ENCODE measurements around the gene TMEM106C. TPM values are rescaled to one million over a fixed set of nuclear protein-coding genes. Genes with fewer than 3 reads are reported as not detected.
A peak's percentile ranks its signal among the peaks of the same experiment; 100 is the strongest.

The TMEM106C gene
- polyA plus RNA-seq, 1 experiment: 93.7 TPM

- Histone ChIP-seq H3K27ac (ENCODE audit: low read depth, low read length) (no peak within 1 kb of the TSS), H3K4me3 (ENCODE audit: low read depth, low read length) (peak within 1 kb of the TSS; percentile 25), H3K9me3 (ENCODE audit: control insufficient read depth, insufficient read depth, low read length) (no peaks in the 10 kb centered on the region; the same call in 1 of the 2 replicates), H3K27me3 (ENCODE audit: control insufficient read depth, insufficient read depth, low read length) (peaks cover 92% of the 10 kb centered on the region)
- ChIA-PET POLR2A (no interaction called here), CTCF (no interaction called here)
- TF ChIP-seq CTCF (IDR thresholded peaks at IDR 0.05; ENCODE audit: low read depth, low read length): no peak
- no peak for DNase-seq (ENCODE audit: low read depth, low spot score)
These were observed 40.9 kb downstream of the TMEM106C start, which contains the start of gene COL2A1 for GRCh38 chr12:48004053-48004941. Gene COL2A1, minus strand, starts transcription at chr12:48004476. Its CDS starts 155 bp downstream, at chr12:48004321.

GRCh38 chr12:48005001-48005749 is 41.8 kb downstream of the TMEM106C start:
- Histone ChIP-seq H3K27ac (ENCODE audit: low read depth, low read length) (no peak overlapping the region), H3K4me3 (ENCODE audit: low read depth, low read length) (no peak overlapping the region), H3K27me3 (ENCODE audit: control insufficient read depth, insufficient read depth, low read length) (peaks cover 91% of the 10 kb centered on the region), H3K9me3 (ENCODE audit: control insufficient read depth, insufficient read depth, low read length) (no peaks in the 10 kb centered on the region; the same call in 1 of the 2 replicates)
- no peak for TF ChIP-seq CTCF (IDR thresholded peaks at IDR 0.05; ENCODE audit: low read depth, low read length)
- POLR2A ChIA-PET: interaction anchor here (0.6 kb wide), 1 partner anchor 216 kb away, joined by 3 read pairs; no protein-coding TSS in a partner anchor
- no peak for DNase-seq (ENCODE audit: low read depth, low spot score)
- CTCF ChIA-PET: no interaction called here

- Histone ChIP-seq H3K27ac (ENCODE audit: low read depth, low read length) (no peak overlapping the region), H3K9me3 (ENCODE audit: control insufficient read depth, insufficient read depth, low read length) (no peaks in the 10 kb centered on the region; the same call in 1 of the 2 replicates), H3K27me3 (ENCODE audit: control insufficient read depth, insufficient read depth, low read length) (peaks cover 91% of the 10 kb centered on the region), H3K4me3 (ENCODE audit: low read depth, low read length) (no peak overlapping the region)
- ChIA-PET CTCF (no interaction called here), POLR2A (no interaction called here)
- no peak for DNase-seq (ENCODE audit: low read depth, low spot score)
- TF ChIP-seq CTCF (IDR thresholded peaks at IDR 0.05; ENCODE audit: low read depth, low read length): no peak
These were observed 42.3 kb downstream of the TMEM106C start for GRCh38 chr12:48005750-48006021.

- POLR2A ChIA-PET: no interaction called here
These were observed 43.8 kb downstream of the TMEM106C start for GRCh38 chr12:48007206-48007605.

More at GRCh38 chr12:48007206-48007605, 43.8 kb downstream of the TMEM106C start:
- peaks cover 86% of the 10 kb centered on the region for H3K27me3 ChIP-seq (ENCODE audit: control insufficient read depth, insufficient read depth, low read length)
- DNase-seq (ENCODE audit: low read depth, low spot score): no peak
- H3K4me3 ChIP-seq (ENCODE audit: low read depth, low read length): no peak overlapping the region
- no peak for TF ChIP-seq CTCF (IDR thresholded peaks at IDR 0.05; ENCODE audit: low read depth, low read length)
- H3K27ac ChIP-seq (ENCODE audit: low read depth, low read length): no peak overlapping the region
- CTCF ChIA-PET: interaction anchor here (1.8 kb wide), 1 partner anchor 44 kb away, joined by 4 read pairs; the partner anchor contains the start of gene TMEM106C
- H3K9me3 ChIP-seq (ENCODE audit: control insufficient read depth, insufficient read depth, low read length): no peaks in the 10 kb centered on the region; the same call in 1 of the 2 replicates

Measured in AG04450 (cell line).